Bronchial epithelial cell (primary cell): ENCODE results near the gene EYS. TPM values are rescaled to one million over a fixed set of nuclear protein-coding genes. Genes with fewer than 3 reads are reported as not detected.

Source experiments
- DNase-seq: peaks from one replicate; pipeline ENCODE4 v3.0.0-alpha.2; 2010; ENCODE audit warnings: low read depth
- FAIRE-seq: peaks from 2 replicates; lab custom pipeline; 2011; peaks lifted over from hg19 to GRCh38; lab: Jason Lieb, UNC
- H3K27me3 ChIP-seq: 2 replicates; pipeline ENCODE4 v1.5.1; 2011; ENCODE audit warnings: low read length; ENCODE audit not compliant: control insufficient read depth, insufficient read depth
- H3K36me3 ChIP-seq: 2 replicates; pipeline ENCODE4 v1.5.1; 2011; ENCODE audit warnings: low read length; ENCODE audit not compliant: control insufficient read depth, insufficient read depth
- H3K4me3 ChIP-seq: 2 replicates; pipeline ENCODE4 v1.5.1; 2011; ENCODE audit warnings: mild to moderate bottlenecking, low read depth, low read length, control low read depth
- CTCF ChIP-seq: IDR thresholded peaks from 2 replicates; pipeline ENCODE4 v1.5.1; 2011; ENCODE audit warnings: mild to moderate bottlenecking, moderate library complexity, low read length, control low read depth, inconsistent platforms; ENCODE audit not compliant: insufficient read depth, severe bottlenecking
- total RNA-seq: library from RNA; depleted of rRNA; stranded (reverse); fragments of >200 nt; gene quantifications from 2 replicates; pipeline ENCODE4 v1.2.1, GENCODE V29; 2014

Gene EYS
- total RNA-seq, 1 donor from 2014 or later: 0.53 TPM

- Histone ChIP-seq H3K4me3 (no peak overlapping the region), H3K27me3 (no peaks in the 10 kb centered on the region), H3K36me3 (no peaks in the 10 kb centered on the region)
- TF ChIP-seq CTCF: no peak
- DNase-seq (no peak), FAIRE-seq (no peak)
These were observed 557.2 kb downstream of the EYS start for GRCh38 chr6:65149841-65150240.

GRCh38 chr6:65148839-65149238, 558.2 kb downstream of the EYS start:
- Histone ChIP-seq H3K27me3 (no peaks in the 10 kb centered on the region), H3K36me3 (no peaks in the 10 kb centered on the region), H3K4me3 (no peak overlapping the region)
- no peak for FAIRE-seq
- TF ChIP-seq CTCF: no peak
- DNase-seq: no peak

- no peak for DNase-seq
- no peak for TF ChIP-seq CTCF
- Histone ChIP-seq H3K36me3 (no peaks in the 10 kb centered on the region), H3K4me3 (no peak overlapping the region), H3K27me3 (no peaks in the 10 kb centered on the region)
- FAIRE-seq: no peak
These were observed 571.5 kb downstream of the EYS start for GRCh38 chr6:65135567-65135966.

GRCh38 chr6:65126667-65127066, 580.4 kb downstream of the EYS start:
- Histone ChIP-seq H3K36me3 (no peaks in the 10 kb centered on the region), H3K27me3 (no peaks in the 10 kb centered on the region), H3K4me3 (no peak overlapping the region)
- FAIRE-seq (no peak), DNase-seq (no peak)
- TF ChIP-seq CTCF: no peak

GRCh38 chr6:65123521-65123920, 583.5 kb downstream of the EYS start:
- FAIRE-seq (no peak), DNase-seq (no peak)
- H3K27me3 ChIP-seq: no peaks in the 10 kb centered on the region
- TF ChIP-seq CTCF: no peak
- no peaks in the 10 kb centered on the region for H3K36me3 ChIP-seq
- H3K4me3 ChIP-seq: no peak overlapping the region

GRCh38 chr6:65117817-65118409, 589.1 kb downstream of the EYS start:
- Histone ChIP-seq H3K36me3 (no peaks in the 10 kb centered on the region), H3K27me3 (no peaks in the 10 kb centered on the region), H3K4me3 (no peak overlapping the region)
- TF ChIP-seq CTCF: no peak
- DNase-seq: no peak
- no peak for FAIRE-seq
